ENCODE measurements around the gene RBM41. TPM values are rescaled to one million over a fixed set of nuclear protein-coding genes. Genes with fewer than 3 reads are reported as not detected.
A peak's percentile ranks its signal among the peaks of the same experiment; 100 is the strongest.
"Not testable (repeated sequence)": the region's sequence is repeated elsewhere in the genome, so short reads cannot be mapped to it uniquely, and the experiment has no call there.

The RBM41 gene
- polyA plus RNA-seq (2013) = 16.2 TPM

DNA sequence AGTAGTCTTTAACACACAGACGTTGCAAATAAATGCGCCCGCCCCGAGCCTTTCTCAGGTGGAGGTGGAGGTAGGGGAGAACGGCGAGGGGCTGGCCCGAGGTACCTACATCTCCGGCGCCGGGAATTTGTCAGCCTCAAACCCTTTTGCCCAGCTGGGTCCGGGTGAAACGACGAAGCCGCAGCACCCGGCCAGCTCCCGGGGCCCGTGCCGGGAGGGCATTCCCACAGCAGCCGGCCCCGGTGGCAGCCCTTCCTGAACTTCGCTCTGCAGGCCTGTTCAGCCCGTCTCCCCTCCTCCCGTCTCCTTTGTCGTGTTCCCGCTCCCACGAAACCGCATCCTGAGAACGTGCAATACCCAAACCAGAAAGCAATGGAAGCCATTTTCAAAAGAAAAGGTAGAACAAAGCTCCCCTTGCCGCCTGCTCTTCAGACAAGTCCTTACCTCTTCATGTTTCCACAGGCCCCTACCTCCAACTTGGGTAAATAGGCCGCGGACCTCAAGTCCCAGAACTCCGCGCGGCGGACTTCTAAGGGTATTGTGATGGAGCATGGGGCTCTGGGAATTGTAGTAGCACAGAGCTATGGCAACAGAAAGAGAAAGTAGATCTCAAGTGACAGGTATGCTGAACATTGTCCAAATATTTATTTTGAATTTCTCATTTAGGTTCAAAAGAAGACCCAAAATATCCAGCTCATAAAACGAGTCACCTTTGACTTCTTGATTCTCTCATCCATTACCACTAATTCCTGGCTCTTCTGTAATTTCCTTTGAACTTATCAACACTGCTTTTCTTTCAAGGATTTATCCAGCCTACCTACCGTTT lies at the start of gene RBM41:
TSS of gene RBM41 (minus strand) at position 501 of the 826 bp plus-strand sequence. CDS start at position 452, 49 bp downstream.
- 36% methylated on average over 25 of the region's 37 CpGs for WGBS (ENCODE audit: insufficient coverage)
- Histone ChIP-seq H3K27ac (ENCODE audit: insufficient read depth in 1 of 2, low read depth in 1 of 2, low read length in 2 of 2, poor library complexity in 1 of 2, severe bottlenecking in 2 of 2) (peak within 1 kb of the TSS; percentile 67 to 89), H3K9me3 (ENCODE audit: control extremely low read depth in 1 of 5, control insufficient read depth in 4 of 5, insufficient read depth in 2 of 5, low read depth in 1 of 5, low read length in 4 of 5) (no peaks in the 10 kb centered on the region), H3K27me3 (replicated peaks in 2 of 5; ENCODE audit: control insufficient read depth in 4 of 5, insufficient read depth in 5 of 5, low read length in 4 of 5) (peaks cover 0 to 8% (median 0%) of the 10 kb centered on the region in 5 experiments), H3K4me1 (ENCODE audit: control extremely low read depth in 1 of 4, control insufficient read depth in 4 of 4, insufficient read depth in 4 of 4, low read length in 3 of 4) (peaks cover 0 to 10% (median 6%) of the 10 kb centered on the region in 4 experiments), H3K36me3 (ENCODE audit: control insufficient read depth in 4 of 4, insufficient read depth in 4 of 4, low read length in 3 of 4) (peaks cover 3 to 30% (median 17%) of the 10 kb centered on the region in 4 experiments), H3K4me3 (ENCODE audit: control insufficient read depth in 1 of 7, extremely low read depth in 1 of 7, insufficient read depth in 4 of 7, low read depth in 2 of 7, low read length in 6 of 7) (peak within 1 kb of the TSS; percentile 43 to 81 (median 74))
- CTCF ChIA-PET = no interaction called here
- DNase-seq = peak; percentile 76 to 90 (median 85)
- POLR2A ChIA-PET = no interaction called here

DNA sequence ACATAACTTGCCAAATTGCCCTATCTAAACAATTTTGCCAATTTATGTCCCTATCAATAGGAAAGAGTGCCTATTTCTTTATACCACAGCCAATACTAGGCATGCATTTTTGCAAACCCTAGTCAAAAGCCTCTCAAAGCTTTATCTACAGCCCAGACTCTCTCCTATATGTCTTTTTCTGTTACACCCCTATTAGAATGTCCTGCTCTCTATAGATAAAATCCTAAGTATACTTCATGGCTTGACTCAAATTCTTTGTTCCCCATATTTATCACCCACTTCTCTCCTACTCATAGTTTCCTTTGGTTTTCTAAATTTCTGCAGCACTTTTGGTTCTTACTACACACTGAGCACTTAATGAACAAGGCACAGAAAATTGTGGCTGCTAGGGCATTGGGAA lies 49.6 kb upstream of the RBM41 start:
- ChIA-PET CTCF (no interaction called here), POLR2A (no interaction called here)
- Histone ChIP-seq H3K27me3 (replicated peaks in 2 of 5; ENCODE audit: control insufficient read depth in 4 of 5, insufficient read depth in 5 of 5, low read length in 4 of 5) (no peaks in the 10 kb centered on the region), H3K36me3 (ENCODE audit: control insufficient read depth in 4 of 4, insufficient read depth in 4 of 4, low read length in 3 of 4) (no peaks in the 10 kb centered on the region), H3K4me1 (ENCODE audit: control extremely low read depth in 1 of 4, control insufficient read depth in 4 of 4, insufficient read depth in 4 of 4, low read length in 3 of 4) (no peaks in the 10 kb centered on the region), H3K9me3 (ENCODE audit: control extremely low read depth in 1 of 5, control insufficient read depth in 4 of 5, insufficient read depth in 2 of 5, low read depth in 1 of 5, low read length in 4 of 5) (no peaks in the 10 kb centered on the region), H3K4me3 (ENCODE audit: control insufficient read depth in 1 of 7, extremely low read depth in 1 of 7, insufficient read depth in 4 of 7, low read depth in 2 of 7, low read length in 6 of 7) (no peak overlapping the region), H3K27ac (ENCODE audit: insufficient read depth in 1 of 2, low read depth in 1 of 2, low read length in 2 of 2, poor library complexity in 1 of 2, severe bottlenecking in 2 of 2) (no peak overlapping the region)
- DNase-seq = peak in 2 of 3 donors; percentile 4 to 40

DNA sequence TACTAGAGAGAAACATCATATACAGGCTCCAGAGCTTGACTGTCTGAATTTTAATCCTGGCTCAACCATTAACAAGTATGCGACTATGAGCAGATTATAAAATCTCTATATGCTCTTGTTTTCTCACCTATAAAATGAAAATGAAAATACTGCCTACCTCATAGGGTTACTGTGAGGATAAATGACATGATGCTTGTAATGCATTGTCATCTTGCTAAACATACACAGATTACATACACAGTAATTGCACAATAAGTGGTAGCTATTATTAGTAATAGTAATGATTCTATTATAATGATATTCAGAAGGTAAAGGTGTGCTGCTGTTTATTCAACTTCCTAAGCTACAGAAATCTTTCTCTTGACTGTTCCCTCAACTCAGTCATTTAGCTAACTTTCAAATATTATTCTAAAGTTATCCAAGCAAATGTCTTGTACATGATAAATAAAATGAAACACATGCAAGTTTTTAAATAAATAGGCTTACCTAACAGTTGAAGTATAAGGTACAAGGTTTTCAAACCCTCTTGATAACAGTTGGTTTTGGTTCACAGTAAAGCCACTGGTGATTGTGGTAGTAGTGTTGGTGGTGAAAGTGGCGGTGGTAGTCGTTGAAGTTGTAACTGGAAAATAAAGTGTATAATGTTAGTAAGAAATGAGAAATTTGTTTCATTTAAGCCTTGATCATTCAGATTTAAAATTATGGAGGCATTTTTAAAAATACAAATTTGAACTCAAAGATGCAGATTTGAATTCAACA lies 48.7 kb upstream of the RBM41 start:
- DNase-seq = no peak
- WGBS (ENCODE audit: insufficient coverage) = no CpG with 5 or more reads among the region's 3 CpGs
- H3K4me3 ChIP-seq (ENCODE audit: control insufficient read depth in 1 of 7, extremely low read depth in 1 of 7, insufficient read depth in 4 of 7, low read depth in 2 of 7, low read length in 6 of 7) = no peak overlapping the region

GRCh38 chrX:107157618-107158017 lies 39.0 kb upstream of the RBM41 start:
- H3K4me1 ChIP-seq (ENCODE audit: control extremely low read depth in 1 of 4, control insufficient read depth in 4 of 4, insufficient read depth in 4 of 4, low read length in 3 of 4); H3K27ac ChIP-seq (ENCODE audit: insufficient read depth in 1 of 2, low read depth in 1 of 2, low read length in 2 of 2, poor library complexity in 1 of 2, severe bottlenecking in 2 of 2); POLR2A ChIA-PET; DNase-seq; H3K4me3 ChIP-seq (ENCODE audit: control insufficient read depth in 1 of 7, extremely low read depth in 1 of 7, insufficient read depth in 4 of 7, low read depth in 2 of 7, low read length in 6 of 7); CTCF ChIA-PET; H3K36me3 ChIP-seq (ENCODE audit: control insufficient read depth in 4 of 4, insufficient read depth in 4 of 4, low read length in 3 of 4); H3K27me3 ChIP-seq (replicated peaks in 2 of 5; ENCODE audit: control insufficient read depth in 4 of 5, insufficient read depth in 5 of 5, low read length in 4 of 5); H3K9me3 ChIP-seq (ENCODE audit: control extremely low read depth in 1 of 5, control insufficient read depth in 4 of 5, insufficient read depth in 2 of 5, low read depth in 1 of 5, low read length in 4 of 5): not testable (repeated sequence)
- WGBS (ENCODE audit: insufficient coverage) = no CpG with 5 or more reads among the region's 4 CpGs

More for the DNA sequence above, 48.7 kb upstream of the RBM41 start:
- ChIA-PET CTCF (no interaction called here), POLR2A (no interaction called here)
- Histone ChIP-seq H3K27ac (ENCODE audit: insufficient read depth in 1 of 2, low read depth in 1 of 2, low read length in 2 of 2, poor library complexity in 1 of 2, severe bottlenecking in 2 of 2) (no peak overlapping the region), H3K4me1 (ENCODE audit: control extremely low read depth in 1 of 4, control insufficient read depth in 4 of 4, insufficient read depth in 4 of 4, low read length in 3 of 4) (no peaks in the 10 kb centered on the region), H3K36me3 (ENCODE audit: control insufficient read depth in 4 of 4, insufficient read depth in 4 of 4, low read length in 3 of 4) (no peaks in the 10 kb centered on the region), H3K27me3 (replicated peaks in 2 of 5; ENCODE audit: control insufficient read depth in 4 of 5, insufficient read depth in 5 of 5, low read length in 4 of 5) (no peaks in the 10 kb centered on the region), H3K9me3 (ENCODE audit: control extremely low read depth in 1 of 5, control insufficient read depth in 4 of 5, insufficient read depth in 2 of 5, low read depth in 1 of 5, low read length in 4 of 5) (no peaks in the 10 kb centered on the region)

- H3K4me1 ChIP-seq (ENCODE audit: control extremely low read depth in 1 of 4, control insufficient read depth in 4 of 4, insufficient read depth in 4 of 4, low read length in 3 of 4); POLR2A ChIA-PET; H3K27ac ChIP-seq (ENCODE audit: insufficient read depth in 1 of 2, low read depth in 1 of 2, low read length in 2 of 2, poor library complexity in 1 of 2, severe bottlenecking in 2 of 2); CTCF ChIA-PET; DNase-seq; H3K27me3 ChIP-seq (replicated peaks in 2 of 5; ENCODE audit: control insufficient read depth in 4 of 5, insufficient read depth in 5 of 5, low read length in 4 of 5); H3K9me3 ChIP-seq (ENCODE audit: control extremely low read depth in 1 of 5, control insufficient read depth in 4 of 5, insufficient read depth in 2 of 5, low read depth in 1 of 5, low read length in 4 of 5); H3K36me3 ChIP-seq (ENCODE audit: control insufficient read depth in 4 of 4, insufficient read depth in 4 of 4, low read length in 3 of 4): not testable (repeated sequence)
- 66% methylated on average over 5 of the region's 32 CpGs for WGBS (ENCODE audit: insufficient coverage)
- H3K4me3 ChIP-seq (ENCODE audit: control insufficient read depth in 1 of 7, extremely low read depth in 1 of 7, insufficient read depth in 4 of 7, low read depth in 2 of 7, low read length in 6 of 7) = peak overlapping the region in 2 of 7 experiments; percentile 26 to 52
Observed at GRCh38 chrX:107155621-107156430, 37.2 kb upstream of the RBM41 start.

- ChIA-PET POLR2A (no interaction called here), CTCF (no interaction called here)
- Histone ChIP-seq H3K36me3 (ENCODE audit: control insufficient read depth in 4 of 4, insufficient read depth in 4 of 4, low read length in 3 of 4) (no peaks in the 10 kb centered on the region), H3K4me1 (ENCODE audit: control extremely low read depth in 1 of 4, control insufficient read depth in 4 of 4, insufficient read depth in 4 of 4, low read length in 3 of 4) (peaks cover 0 to 4% (median 0%) of the 10 kb centered on the region in 4 experiments), H3K27me3 (replicated peaks in 2 of 5; ENCODE audit: control insufficient read depth in 4 of 5, insufficient read depth in 5 of 5, low read length in 4 of 5) (no peaks in the 10 kb centered on the region), H3K4me3 (ENCODE audit: control insufficient read depth in 1 of 7, extremely low read depth in 1 of 7, insufficient read depth in 4 of 7, low read depth in 2 of 7, low read length in 6 of 7) (peak overlapping the region in 1 of 7 experiments; percentile 52), H3K9me3 (ENCODE audit: control extremely low read depth in 1 of 5, control insufficient read depth in 4 of 5, insufficient read depth in 2 of 5, low read depth in 1 of 5, low read length in 4 of 5) (no peaks in the 10 kb centered on the region), H3K27ac (ENCODE audit: insufficient read depth in 1 of 2, low read depth in 1 of 2, low read length in 2 of 2, poor library complexity in 1 of 2, severe bottlenecking in 2 of 2) (no peak overlapping the region)
- WGBS (ENCODE audit: insufficient coverage) = 89% methylated on average over 3 of the region's 6 CpGs
- peak in 2 of 3 donors; percentile 33 to 39 for DNase-seq
Observed at GRCh38 chrX:107154787-107155620, 36.4 kb upstream of the RBM41 start.

All from common myeloid progenitor, CD34-positive (primary cell).